ENCODE data around the gene NETO1.

DNA sequence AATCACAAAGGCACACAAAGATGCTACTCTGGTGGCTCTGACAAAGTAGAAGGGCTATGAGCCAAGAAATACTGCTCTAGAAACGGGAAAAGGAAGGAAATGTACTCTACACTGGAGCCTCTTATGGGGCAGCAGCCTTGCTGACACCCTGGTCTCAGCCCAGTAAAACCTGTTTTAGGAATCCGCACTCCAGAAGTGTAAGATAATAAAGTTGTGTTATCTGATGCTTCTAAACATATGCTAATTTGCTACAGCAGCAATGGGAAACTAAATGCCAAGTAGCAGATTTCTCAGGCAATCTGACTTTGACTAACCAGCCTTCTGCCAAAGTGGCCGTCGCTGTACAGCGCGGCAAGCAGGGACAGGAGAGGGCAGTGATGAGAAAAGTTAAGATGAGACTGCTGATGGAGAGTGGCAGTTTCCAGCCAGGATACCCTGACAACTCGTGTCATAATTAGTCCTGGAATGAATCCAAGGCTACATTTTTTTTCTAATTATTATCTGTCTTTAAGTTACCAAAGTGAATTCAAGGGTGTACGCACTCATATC is 99.0 kb downstream of the NETO1 start:
- TF ChIP-seq POLR2AphosphoS5 (IDR thresholded peaks at IDR 0.05; ENCODE audit: low read depth, low read length): no peak
- no peak for TF ChIP-seq TAF1 (IDR thresholded peaks at IDR 0.05; ENCODE audit: borderline replicate concordance, insufficient read depth, low read length)
- TF ChIP-seq, protein P1, sequence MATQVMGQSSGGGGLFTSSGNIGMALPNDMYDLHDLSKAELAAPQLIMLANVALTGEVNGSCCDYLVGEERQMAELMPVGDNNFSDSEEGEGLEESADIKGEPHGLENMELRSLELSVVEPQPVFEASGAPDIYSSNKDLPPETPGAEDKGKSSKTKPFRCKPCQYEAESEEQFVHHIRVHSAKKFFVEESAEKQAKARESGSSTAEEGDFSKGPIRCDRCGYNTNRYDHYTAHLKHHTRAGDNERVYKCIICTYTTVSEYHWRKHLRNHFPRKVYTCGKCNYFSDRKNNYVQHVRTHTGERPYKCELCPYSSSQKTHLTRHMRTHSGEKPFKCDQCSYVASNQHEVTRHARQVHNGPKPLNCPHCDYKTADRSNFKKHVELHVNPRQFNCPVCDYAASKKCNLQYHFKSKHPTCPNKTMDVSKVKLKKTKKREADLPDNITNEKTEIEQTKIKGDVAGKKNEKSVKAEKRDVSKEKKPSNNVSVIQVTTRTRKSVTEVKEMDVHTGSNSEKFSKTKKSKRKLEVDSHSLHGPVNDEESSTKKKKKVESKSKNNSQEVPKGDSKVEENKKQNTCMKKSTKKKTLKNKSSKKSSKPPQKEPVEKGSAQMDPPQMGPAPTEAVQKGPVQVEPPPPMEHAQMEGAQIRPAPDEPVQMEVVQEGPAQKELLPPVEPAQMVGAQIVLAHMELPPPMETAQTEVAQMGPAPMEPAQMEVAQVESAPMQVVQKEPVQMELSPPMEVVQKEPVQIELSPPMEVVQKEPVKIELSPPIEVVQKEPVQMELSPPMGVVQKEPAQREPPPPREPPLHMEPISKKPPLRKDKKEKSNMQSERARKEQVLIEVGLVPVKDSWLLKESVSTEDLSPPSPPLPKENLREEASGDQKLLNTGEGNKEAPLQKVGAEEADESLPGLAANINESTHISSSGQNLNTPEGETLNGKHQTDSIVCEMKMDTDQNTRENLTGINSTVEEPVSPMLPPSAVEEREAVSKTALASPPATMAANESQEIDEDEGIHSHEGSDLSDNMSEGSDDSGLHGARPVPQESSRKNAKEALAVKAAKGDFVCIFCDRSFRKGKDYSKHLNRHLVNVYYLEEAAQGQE (IDR thresholded peaks at IDR 0.05; ENCODE audit: insufficient read depth in 1 of 2, low read depth in 2 of 2, low read length in 2 of 2): no peak
- TF ChIP-seq SIN3A (IDR thresholded peaks at IDR 0.05; ENCODE audit: borderline replicate concordance, insufficient read depth, low read length): no peak

All from PFSK-1 (cell line).